HEK293 (cell line): ENCODE measurements around the gene SH2D7.

ENCODE experiments used
- CTCF ChIA-PET: fragments of 350-600 bp; formaldehyde crosslinking; extraction: SDS; loops from one replicate; lab custom pipeline; 2021; ENCODE audit warnings: antibody characterized with exemption; lab: Yijun Ruan, JAX
- POLR2A ChIA-PET: fragments of 300-600 bp; formaldehyde crosslinking; extraction: SDS; loops from one replicate; lab custom pipeline; 2020; ENCODE audit warnings: antibody characterized with exemption, inconsistent platforms; lab: Yijun Ruan, JAX
- H3K27ac ChIP-seq: fragments of 200-500 bp; sonication (Bioruptor generic); 2 replicates; pipeline ENCODE4 v1.5.1; 2014; ENCODE audit warnings: low read depth, low read length, control low read depth, inconsistent platforms; ENCODE audit errors: extremely low read depth
- H3K36me3 ChIP-seq, 2 experiments: fragments of 200-500 bp in 1 of 2; sonication (Bioruptor generic) in 1 of 2; 1 replicate in 1 of 2; 2 replicates in 1 of 2; pipeline ENCODE4 v1.5.1; 2014 to 2017; ENCODE audit warnings: inconsistent platforms in 2 of 2, low read length in 2 of 2; ENCODE audit not compliant: control insufficient read depth in 2 of 2, insufficient read depth in 1 of 2
- H3K4me1 ChIP-seq: fragments of 200-500 bp; sonication (Bioruptor generic); 2 replicates; pipeline ENCODE4 v1.5.1; 2014; ENCODE audit warnings: mild to moderate bottlenecking, low read length, inconsistent platforms; ENCODE audit not compliant: control insufficient read depth, insufficient read depth
- H3K4me3 ChIP-seq: 2 replicates; pipeline ENCODE4 v1.5.1; 2011; ENCODE audit warnings: low read depth, mild to moderate bottlenecking, control low read depth, low read length, moderate library complexity
- H3K9me3 ChIP-seq: fragments of 200-500 bp; sonication (Bioruptor generic); 2 replicates; pipeline ENCODE4 v1.5.1; 2014; ENCODE audit warnings: low read depth, low read length, inconsistent platforms; ENCODE audit not compliant: control insufficient read depth, insufficient read depth
- BCL11A ChIP-seq: fragments of 450-650 bp; formaldehyde crosslinking; IDR thresholded peaks from 2 replicates; pipeline ENCODE4 v1.5.1; 2016; ENCODE audit warnings: low read depth, missing biosample characterization, missing genetic modification characterization
- GLI2 ChIP-seq: fragments of 450-650 bp; formaldehyde crosslinking; IDR thresholded peaks from 2 replicates; pipeline ENCODE4; 2017; ENCODE audit warnings: missing biosample characterization, missing genetic modification characterization, low read depth, borderline replicate concordance
- GLIS1 ChIP-seq: fragments of 450-650 bp; formaldehyde crosslinking; IDR thresholded peaks from 2 replicates; pipeline ENCODE4 v1.5.1; 2016; ENCODE audit warnings: missing biosample characterization, missing genetic modification characterization
- GLIS2 ChIP-seq: fragments of 450-650 bp; formaldehyde crosslinking; IDR thresholded peaks from 2 replicates; pipeline ENCODE4 v1.5.1; 2016; ENCODE audit warnings: missing biosample characterization, missing genetic modification characterization
- OVOL3 ChIP-seq: fragments of 450-650 bp; formaldehyde crosslinking; IDR thresholded peaks from 2 replicates; pipeline ENCODE4 v1.5.1; 2016; ENCODE audit warnings: missing biosample characterization, missing genetic modification characterization
- ZBTB11 ChIP-seq: fragments of 450-650 bp; formaldehyde crosslinking; conservative IDR thresholded peaks from 2 replicates; pipeline ENCODE4 v1.5.1; 2016; ENCODE audit warnings: low read depth, missing biosample characterization, missing genetic modification characterization
- ZBTB7A ChIP-seq: fragments of 450-650 bp; formaldehyde crosslinking; IDR thresholded peaks from 2 replicates; pipeline ENCODE4 v1.5.1; 2016; ENCODE audit warnings: low read depth, missing biosample characterization, missing genetic modification characterization
- ZNF138 ChIP-seq: fragments of 450-650 bp; formaldehyde crosslinking; IDR thresholded peaks from 2 replicates; pipeline ENCODE4 v1.5.1; 2016; ENCODE audit warnings: missing biosample characterization, missing genetic modification characterization, borderline replicate concordance
- ZNF140 ChIP-seq: fragments of 450-650 bp; formaldehyde crosslinking; IDR thresholded peaks from 2 replicates; pipeline ENCODE4 v1.5.1; 2016; ENCODE audit warnings: missing biosample characterization, missing genetic modification characterization
- ZNF214 ChIP-seq: fragments of 450-650 bp; formaldehyde crosslinking; IDR thresholded peaks from 2 replicates; pipeline ENCODE4 v1.5.1; 2017; ENCODE audit warnings: missing biosample characterization, mild to moderate bottlenecking, missing genetic modification characterization, borderline replicate concordance
- ZNF350 ChIP-seq: fragments of 450-650 bp; formaldehyde crosslinking; IDR thresholded peaks from 2 replicates; pipeline ENCODE4 v1.5.0; 2017; ENCODE audit warnings: missing biosample characterization, mild to moderate bottlenecking, missing genetic modification characterization
- ZNF37A ChIP-seq: fragments of 450-650 bp; IDR thresholded peaks from 2 replicates; pipeline ENCODE4 v1.5.1; 2018; ENCODE audit warnings: missing biosample characterization, missing genetic modification characterization
- ZNF398 ChIP-seq: fragments of 450-650 bp; formaldehyde crosslinking; IDR thresholded peaks from 2 replicates; pipeline ENCODE4 v1.5.1; 2017; ENCODE audit warnings: missing biosample characterization, missing genetic modification characterization
- ZNF426 ChIP-seq: fragments of 450-650 bp; formaldehyde crosslinking; IDR thresholded peaks from 2 replicates; pipeline ENCODE4 v1.5.1; 2017; ENCODE audit warnings: missing biosample characterization, missing genetic modification characterization, mild to moderate bottlenecking, inconsistent platforms, moderate library complexity
- ZNF623 ChIP-seq: fragments of 450-650 bp; formaldehyde crosslinking; IDR thresholded peaks from 2 replicates; pipeline ENCODE4 v1.5.1; 2016; ENCODE audit warnings: missing biosample characterization, missing genetic modification characterization
- ZNF843 ChIP-seq: fragments of 450-650 bp; formaldehyde crosslinking; IDR thresholded peaks from 2 replicates; pipeline ENCODE4 v1.5.1; 2016; ENCODE audit warnings: missing biosample characterization, missing genetic modification characterization
- TF ChIP-seq, protein P1 (sequence below): fragments of 450-650 bp; formaldehyde crosslinking; IDR thresholded peaks from 2 replicates; pipeline ENCODE4 v1.5.1; 2016; ENCODE audit warnings: missing biosample characterization, missing genetic modification characterization, borderline replicate concordance

Gene SH2D7

GRCh38 chr15:78110916-78111475, 18.6 kb downstream of the SH2D7 start (continued):
- TF ChIP-seq ZNF140 (tag by site-specific recombination) (no peak), ZNF426 (tag by site-specific recombination) (no peak), ZNF138 (tag by site-specific recombination) (no peak)
- TF ChIP-seq, all 188 proteins: peak for 0

DNA sequence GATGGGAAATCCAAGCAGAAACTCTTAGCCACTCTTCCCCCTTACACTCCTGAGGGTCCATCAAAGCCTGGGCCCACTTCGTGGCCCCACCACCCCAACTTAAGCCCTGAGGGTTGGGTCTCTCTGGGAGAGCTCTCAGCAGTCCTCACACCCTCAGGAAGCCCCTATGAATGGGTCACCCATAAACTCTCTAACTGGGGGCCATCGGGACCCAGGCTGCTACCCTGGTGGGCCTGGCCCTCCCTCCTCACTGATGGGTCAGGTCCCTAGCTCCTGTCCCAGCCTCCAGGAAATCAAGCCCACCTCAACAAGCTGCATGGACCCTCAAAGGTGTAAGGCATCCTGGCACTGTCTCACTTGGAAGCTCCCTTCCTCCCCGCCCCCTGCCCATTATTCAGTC, 19.4 kb downstream of the SH2D7 start:
- Histone ChIP-seq H3K27ac (no peak overlapping the region), H3K4me1 (no peaks in the 10 kb centered on the region), H3K36me3 (peaks cover 0 to 3% of the 10 kb centered on the region in 2 experiments; a peak in 2 of 3 replicates), H3K4me3 (no peak overlapping the region), H3K9me3 (no peaks in the 10 kb centered on the region)
- ChIA-PET POLR2A (interaction anchor here (0.5 kb wide), 1 partner anchor 87 kb away, joined by 12 read pairs; no protein-coding TSS in a partner anchor), CTCF (interaction anchor here (0.6 to 11.3 kb wide), 22 partner anchors 8 to 509 kb away, joined by 3 to 206 read pairs (median 5); partner anchors contain the start of gene CHRNA3)
- TF ChIP-seq ZBTB11 (tag by site-specific recombination) (no peak), BCL11A (tag by site-specific recombination) (no peak), ZNF843 (no peak), ZNF214 (tag by site-specific recombination) (no peak), ZNF398 (no peak)

DNA sequence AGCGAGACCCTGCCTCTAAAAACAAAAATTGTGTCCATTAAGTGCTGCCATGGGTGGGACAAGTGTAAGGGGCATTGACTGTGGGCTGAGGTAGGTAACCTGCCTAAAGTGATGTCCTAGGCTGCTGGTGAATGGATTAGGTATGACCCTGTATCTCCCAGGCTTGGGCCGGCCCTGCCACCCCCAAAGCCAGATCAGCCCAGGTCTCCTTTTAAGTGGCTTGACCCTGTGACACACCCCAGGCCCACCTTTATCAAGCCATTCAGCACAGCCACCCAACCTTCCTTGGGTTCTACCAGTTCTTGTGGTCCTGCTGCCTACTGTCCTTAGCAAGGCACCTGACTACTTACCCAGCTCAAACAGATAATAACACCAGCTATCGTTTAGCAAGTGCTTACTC, 20.2 kb downstream of the SH2D7 start:
- no peak overlapping the region for H3K4me3 ChIP-seq
- ChIA-PET CTCF (interaction anchor here (0.6 to 11.3 kb wide), 39 partner anchors 9 to 508 kb away, joined by 3 to 206 read pairs (median 4); partner anchors contain the start of genes CHRNA3 and IDH3A), POLR2A (no interaction called here)
- TF ChIP-seq ZBTB7A (no peak), GLIS2 (tag by site-specific recombination) (no peak), ZNF140 (tag by site-specific recombination) (no peak), GLIS1 (no peak), ZNF623 (tag by site-specific recombination) (no peak)
- H3K9me3 ChIP-seq = no peaks in the 10 kb centered on the region
- no peaks in the 10 kb centered on the region; a peak in 1 of 3 replicates for H3K36me3 ChIP-seq
- no peaks in the 10 kb centered on the region for H3K4me1 ChIP-seq
- H3K27ac ChIP-seq = no peak overlapping the region

GRCh38 chr15:78120523-78120922, 28.2 kb downstream of the SH2D7 start:
- Histone ChIP-seq H3K27ac (no peak overlapping the region), H3K36me3 (peaks cover 4 to 6% of the 10 kb centered on the region in 2 experiments; a peak in 2 of 3 replicates), H3K4me1 (0 out of 2 replicates have a peak, but pooled peaks cover 2% of the 10 kb centered on the region), H3K4me3 (no peak overlapping the region), H3K9me3 (no peaks in the 10 kb centered on the region)
- ChIA-PET POLR2A (no interaction called here), CTCF (interaction anchor here (0.6 to 3.8 kb wide), 7 partner anchors 8 to 161 kb away, joined by 3 to 24 read pairs (median 5); no protein-coding TSS in a partner anchor)
- TF ChIP-seq OVOL3 (tag by site-specific recombination) (no peak), ZNF37A (tag by site-specific recombination) (no peak), GLI2 (tag by site-specific recombination) (no peak), ZNF350 (tag by site-specific recombination) (no peak)
- TF ChIP-seq, protein P1, sequence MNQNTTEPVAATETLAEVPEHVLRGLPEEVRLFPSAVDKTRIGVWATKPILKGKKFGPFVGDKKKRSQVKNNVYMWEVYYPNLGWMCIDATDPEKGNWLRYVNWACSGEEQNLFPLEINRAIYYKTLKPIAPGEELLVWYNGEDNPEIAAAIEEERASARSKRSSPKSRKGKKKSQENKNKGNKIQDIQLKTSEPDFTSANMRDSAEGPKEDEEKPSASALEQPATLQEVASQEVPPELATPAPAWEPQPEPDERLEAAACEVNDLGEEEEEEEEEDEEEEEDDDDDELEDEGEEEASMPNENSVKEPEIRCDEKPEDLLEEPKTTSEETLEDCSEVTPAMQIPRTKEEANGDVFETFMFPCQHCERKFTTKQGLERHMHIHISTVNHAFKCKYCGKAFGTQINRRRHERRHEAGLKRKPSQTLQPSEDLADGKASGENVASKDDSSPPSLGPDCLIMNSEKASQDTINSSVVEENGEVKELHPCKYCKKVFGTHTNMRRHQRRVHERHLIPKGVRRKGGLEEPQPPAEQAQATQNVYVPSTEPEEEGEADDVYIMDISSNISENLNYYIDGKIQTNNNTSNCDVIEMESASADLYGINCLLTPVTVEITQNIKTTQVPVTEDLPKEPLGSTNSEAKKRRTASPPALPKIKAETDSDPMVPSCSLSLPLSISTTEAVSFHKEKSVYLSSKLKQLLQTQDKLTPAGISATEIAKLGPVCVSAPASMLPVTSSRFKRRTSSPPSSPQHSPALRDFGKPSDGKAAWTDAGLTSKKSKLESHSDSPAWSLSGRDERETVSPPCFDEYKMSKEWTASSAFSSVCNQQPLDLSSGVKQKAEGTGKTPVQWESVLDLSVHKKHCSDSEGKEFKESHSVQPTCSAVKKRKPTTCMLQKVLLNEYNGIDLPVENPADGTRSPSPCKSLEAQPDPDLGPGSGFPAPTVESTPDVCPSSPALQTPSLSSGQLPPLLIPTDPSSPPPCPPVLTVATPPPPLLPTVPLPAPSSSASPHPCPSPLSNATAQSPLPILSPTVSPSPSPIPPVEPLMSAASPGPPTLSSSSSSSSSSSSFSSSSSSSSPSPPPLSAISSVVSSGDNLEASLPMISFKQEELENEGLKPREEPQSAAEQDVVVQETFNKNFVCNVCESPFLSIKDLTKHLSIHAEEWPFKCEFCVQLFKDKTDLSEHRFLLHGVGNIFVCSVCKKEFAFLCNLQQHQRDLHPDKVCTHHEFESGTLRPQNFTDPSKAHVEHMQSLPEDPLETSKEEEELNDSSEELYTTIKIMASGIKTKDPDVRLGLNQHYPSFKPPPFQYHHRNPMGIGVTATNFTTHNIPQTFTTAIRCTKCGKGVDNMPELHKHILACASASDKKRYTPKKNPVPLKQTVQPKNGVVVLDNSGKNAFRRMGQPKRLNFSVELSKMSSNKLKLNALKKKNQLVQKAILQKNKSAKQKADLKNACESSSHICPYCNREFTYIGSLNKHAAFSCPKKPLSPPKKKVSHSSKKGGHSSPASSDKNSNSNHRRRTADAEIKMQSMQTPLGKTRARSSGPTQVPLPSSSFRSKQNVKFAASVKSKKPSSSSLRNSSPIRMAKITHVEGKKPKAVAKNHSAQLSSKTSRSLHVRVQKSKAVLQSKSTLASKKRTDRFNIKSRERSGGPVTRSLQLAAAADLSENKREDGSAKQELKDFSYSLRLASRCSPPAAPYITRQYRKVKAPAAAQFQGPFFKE (tag by site-specific recombination) = no peak
